Measurements from ENCODE around the gene RETREG2.

DNA sequence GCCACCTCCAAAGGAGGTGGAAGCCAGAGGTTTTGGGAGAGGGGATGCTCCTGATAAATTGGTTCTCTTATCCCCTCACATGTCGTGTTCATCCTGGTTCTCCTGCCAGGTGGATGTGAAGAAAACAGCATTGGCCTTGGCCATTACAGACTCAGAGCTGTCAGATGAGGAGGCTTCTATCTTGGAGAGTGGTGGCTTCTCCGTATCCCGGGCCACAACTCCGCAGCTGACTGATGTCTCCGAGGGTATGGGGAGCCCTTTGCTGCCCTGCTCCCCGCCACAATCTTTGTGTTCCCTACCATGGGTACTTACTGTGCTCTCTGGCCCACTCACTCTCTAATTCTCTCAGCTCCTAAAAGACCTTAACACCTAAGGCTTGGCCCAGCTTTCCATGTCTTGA, 3.5 kb downstream of the RETREG2 start:
- no peak for TF ChIP-seq SIN3A (IDR thresholded peaks at IDR 0.05; ENCODE audit: borderline replicate concordance, insufficient read depth, low read depth, low read length)
- TF ChIP-seq, protein P1, sequence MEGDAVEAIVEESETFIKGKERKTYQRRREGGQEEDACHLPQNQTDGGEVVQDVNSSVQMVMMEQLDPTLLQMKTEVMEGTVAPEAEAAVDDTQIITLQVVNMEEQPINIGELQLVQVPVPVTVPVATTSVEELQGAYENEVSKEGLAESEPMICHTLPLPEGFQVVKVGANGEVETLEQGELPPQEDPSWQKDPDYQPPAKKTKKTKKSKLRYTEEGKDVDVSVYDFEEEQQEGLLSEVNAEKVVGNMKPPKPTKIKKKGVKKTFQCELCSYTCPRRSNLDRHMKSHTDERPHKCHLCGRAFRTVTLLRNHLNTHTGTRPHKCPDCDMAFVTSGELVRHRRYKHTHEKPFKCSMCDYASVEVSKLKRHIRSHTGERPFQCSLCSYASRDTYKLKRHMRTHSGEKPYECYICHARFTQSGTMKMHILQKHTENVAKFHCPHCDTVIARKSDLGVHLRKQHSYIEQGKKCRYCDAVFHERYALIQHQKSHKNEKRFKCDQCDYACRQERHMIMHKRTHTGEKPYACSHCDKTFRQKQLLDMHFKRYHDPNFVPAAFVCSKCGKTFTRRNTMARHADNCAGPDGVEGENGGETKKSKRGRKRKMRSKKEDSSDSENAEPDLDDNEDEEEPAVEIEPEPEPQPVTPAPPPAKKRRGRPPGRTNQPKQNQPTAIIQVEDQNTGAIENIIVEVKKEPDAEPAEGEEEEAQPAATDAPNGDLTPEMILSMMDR (IDR thresholded peaks at IDR 0.05): no peak
- no peak for TF ChIP-seq POLR2AphosphoS5 (IDR thresholded peaks at IDR 0.05; ENCODE audit: low read depth, low read length)
- TF ChIP-seq, protein P2, sequence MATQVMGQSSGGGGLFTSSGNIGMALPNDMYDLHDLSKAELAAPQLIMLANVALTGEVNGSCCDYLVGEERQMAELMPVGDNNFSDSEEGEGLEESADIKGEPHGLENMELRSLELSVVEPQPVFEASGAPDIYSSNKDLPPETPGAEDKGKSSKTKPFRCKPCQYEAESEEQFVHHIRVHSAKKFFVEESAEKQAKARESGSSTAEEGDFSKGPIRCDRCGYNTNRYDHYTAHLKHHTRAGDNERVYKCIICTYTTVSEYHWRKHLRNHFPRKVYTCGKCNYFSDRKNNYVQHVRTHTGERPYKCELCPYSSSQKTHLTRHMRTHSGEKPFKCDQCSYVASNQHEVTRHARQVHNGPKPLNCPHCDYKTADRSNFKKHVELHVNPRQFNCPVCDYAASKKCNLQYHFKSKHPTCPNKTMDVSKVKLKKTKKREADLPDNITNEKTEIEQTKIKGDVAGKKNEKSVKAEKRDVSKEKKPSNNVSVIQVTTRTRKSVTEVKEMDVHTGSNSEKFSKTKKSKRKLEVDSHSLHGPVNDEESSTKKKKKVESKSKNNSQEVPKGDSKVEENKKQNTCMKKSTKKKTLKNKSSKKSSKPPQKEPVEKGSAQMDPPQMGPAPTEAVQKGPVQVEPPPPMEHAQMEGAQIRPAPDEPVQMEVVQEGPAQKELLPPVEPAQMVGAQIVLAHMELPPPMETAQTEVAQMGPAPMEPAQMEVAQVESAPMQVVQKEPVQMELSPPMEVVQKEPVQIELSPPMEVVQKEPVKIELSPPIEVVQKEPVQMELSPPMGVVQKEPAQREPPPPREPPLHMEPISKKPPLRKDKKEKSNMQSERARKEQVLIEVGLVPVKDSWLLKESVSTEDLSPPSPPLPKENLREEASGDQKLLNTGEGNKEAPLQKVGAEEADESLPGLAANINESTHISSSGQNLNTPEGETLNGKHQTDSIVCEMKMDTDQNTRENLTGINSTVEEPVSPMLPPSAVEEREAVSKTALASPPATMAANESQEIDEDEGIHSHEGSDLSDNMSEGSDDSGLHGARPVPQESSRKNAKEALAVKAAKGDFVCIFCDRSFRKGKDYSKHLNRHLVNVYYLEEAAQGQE (IDR thresholded peaks at IDR 0.05; ENCODE audit: insufficient read depth in 1 of 2, low read depth in 2 of 2, low read length in 1 of 2): no peak
- TF ChIP-seq TCF7L2 (IDR thresholded peaks at IDR 0.05; ENCODE audit: low read depth, low read length): no peak

All from Panc1 (cell line).